SK-N-SH (cell line): ENCODE data around the gene OPA3.

Experiments
- CTCF ChIP-seq: fragments of 200-600 bp; sonication (generic); IDR thresholded peaks from 2 replicates; pipeline ENCODE4 v1.6.1; 2017; ENCODE audit warnings: antibody characterized with exemption, mild to moderate bottlenecking, moderate library complexity
- FOXM1 ChIP-seq: IDR thresholded peaks from 2 replicates; pipeline ENCODE4 v1.4.0; 2012; ENCODE audit warnings: low read depth, mild to moderate bottlenecking
- PBX3 ChIP-seq: IDR thresholded peaks from 2 replicates; pipeline ENCODE4; 2012
- POLR2AphosphoS5 ChIP-seq: IDR thresholded peaks from 2 replicates; pipeline ENCODE4 v1.6.1; 2012; ENCODE audit warnings: low read depth, low read length
- RCOR1 ChIP-seq: fragments of 150-350 bp; IDR thresholded peaks from 2 replicates; pipeline ENCODE4 v1.6.1; 2017; ENCODE audit warnings: antibody characterized with exemption, low read length

GRCh38 chr19:45629704-45630103 is 45.1 kb upstream of the OPA3 start:
- no peak for TF ChIP-seq PBX3
- TF ChIP-seq RCOR1 = no peak
- TF ChIP-seq POLR2AphosphoS5 = no peak
- TF ChIP-seq FOXM1 = no peak
- no peak for TF ChIP-seq CTCF
